ENCODE results near the gene ADCY2. TPM values are rescaled to one million over a fixed set of nuclear protein-coding genes. Genes with fewer than 3 reads are reported as not detected.

ADCY2 gene
- total and polyA plus RNA-seq, 2 of the 13 experiments (the other 11 are each of a cell fraction or from before 2014, with no cell fraction given), result not detected

- TF ChIP-seq ZSCAN5A (CRISPR knock-in tag; IDR thresholded peaks at IDR 0.05; ENCODE audit: borderline replicate concordance) (no peak), ARHGAP35 (CRISPR knock-in tag; IDR thresholded peaks at IDR 0.05; ENCODE audit: borderline replicate concordance) (no peak)
Observed at GRCh38 chr5:7363067-7363677, 32.8 kb upstream of the ADCY2 start (continued).

- H3K9me3 ChIP-seq (ENCODE audit: low read length), result no peaks in the 10 kb centered on the region
- H3K36me3 ChIP-seq (replicated peaks in 1 of 2; ENCODE audit: control insufficient read depth in 1 of 2, insufficient read depth in 2 of 2, low read length in 2 of 2), result no peaks in the 10 kb centered on the region
- in situ Hi-C loops (cut with HindIII; ENCODE audit: extremely low pct_ligation_motif_present, low pct_unique_long_range_greater_than_20kb) (no loop called here), intact Hi-C loops (cut with micrococcal nuclease; ENCODE audit: unreplicated experiment) (no loop called here)
- CTCF ChIA-PET (ENCODE audit: low intra/inter-chr PET ratio, low total read pairs), result no interaction called here
- 6% methylated on average over 3 of the region's 3 CpGs for WGBS (ENCODE audit: low lambda C conversion rate)
- H3K4me3 ChIP-seq (replicated peaks in 1 of 3; ENCODE audit: insufficient read depth in 1 of 3, low read depth in 2 of 3, low read length in 3 of 3), result no peak overlapping the region
- no peak overlapping the region for H2AFZ ChIP-seq (ENCODE audit: low read length)
- ATAC-seq (no peak), FAIRE-seq (no peak), DNase-seq (ENCODE audit: low spot score) (no peak)
- BruUV-seq (replicated peaks), result no TSS peak
- H3K27ac ChIP-seq (ENCODE audit: extremely low read length, insufficient read depth, low read length), result no peak overlapping the region
- H3K9ac ChIP-seq (ENCODE audit: insufficient read depth, low read depth, low read length), result no peak overlapping the region
- no peaks in the 10 kb centered on the region; a peak in 1 of 5 replicates for H3K27me3 ChIP-seq (ENCODE audit: control insufficient read depth in 1 of 2, insufficient read depth in 2 of 2, low read length in 2 of 2)
- POLR2A ChIA-PET, result no interaction called here
- H3K79me2 ChIP-seq (ENCODE audit: insufficient read depth, low read length), result no peaks in the 10 kb centered on the region
- no peaks in the 10 kb centered on the region for H3K4me1 ChIP-seq (ENCODE audit: insufficient read depth, low read length)
- H3K4me2 ChIP-seq (ENCODE audit: low read depth, low read length), result no peak overlapping the region
- H4K20me1 ChIP-seq (ENCODE audit: insufficient read depth, low read length), result no peaks in the 10 kb centered on the region
- TF ChIP-seq SRSF1 (optimal IDR thresholded peaks at IDR 0.05; ENCODE audit: low read depth, low read length) (no peak), RNF219 (CRISPR knock-in tag; IDR thresholded peaks at IDR 0.05) (no peak), HIC2 (CRISPR knock-in tag; IDR thresholded peaks at IDR 0.05; ENCODE audit: low read depth) (no peak), IKZF1 (IDR thresholded peaks at IDR 0.05) (no peak), BCL3 (CRISPR knock-in tag; IDR thresholded peaks at IDR 0.05) (no peak), PCBP1 (IDR thresholded peaks at IDR 0.05; ENCODE audit: borderline replicate concordance, low read depth, low read length) (no peak), HOXA5 (CRISPR knock-in tag; IDR thresholded peaks at IDR 0.05) (no peak), NR1H2 (CRISPR knock-in tag; IDR thresholded peaks at IDR 0.05; ENCODE audit: borderline replicate concordance, low read depth) (no peak), ZNF644 (CRISPR knock-in tag; IDR thresholded peaks at IDR 0.05; ENCODE audit: low read depth) (no peak), TRIM24 (CRISPR knock-in tag; IDR thresholded peaks at IDR 0.05) (no peak), E2F5 (CRISPR knock-in tag; conservative IDR thresholded peaks at IDR 0.05) (no peak), CBX2 (IDR thresholded peaks at IDR 0.05; ENCODE audit: low read depth, low read length) (no peak), CBX2 (CRISPR knock-in tag; IDR thresholded peaks at IDR 0.05; ENCODE audit: low read depth) (no peak)
Observed at GRCh38 chr5:7364226-7364875, 31.6 kb upstream of the ADCY2 start.
